GM21576 (cell line): ENCODE data around the gene SH3TC1.

ENCODE experiments used
- ATAC-seq: cut with Tn5 transposase; IDR thresholded peaks from one replicate; pipeline ENCODE4 v1.9.1; 2021; ENCODE audit warnings: mild to moderate bottlenecking, moderate library complexity; ENCODE audit not compliant: unreplicated experiment

Gene SH3TC1

GRCh38 chr4:8198906-8199593 lies at the start of gene SH3TC1:
Gene SH3TC1 (plus strand): TSS chr4:8199290. CDS start chr4:8205195, 5,905 bp downstream.
- ATAC-seq: peak; percentile 68

- no peak for ATAC-seq
Measured at GRCh38 chr4:8149664-8150063, 49.4 kb upstream of the SH3TC1 start.

- no peak for ATAC-seq
Measured at GRCh38 chr4:8150152-8151090, 48.7 kb upstream of the SH3TC1 start.

GRCh38 chr4:8151165-8151650 lies 47.9 kb upstream of the SH3TC1 start:
- no peak for ATAC-seq

- ATAC-seq: no peak
Measured at GRCh38 chr4:8152090-8152864, 46.8 kb upstream of the SH3TC1 start.

- ATAC-seq: no peak
Measured at GRCh38 chr4:8152865-8153257, 46.2 kb upstream of the SH3TC1 start.

GRCh38 chr4:8153441-8153840 lies 45.6 kb upstream of the SH3TC1 start:
- ATAC-seq: no peak

- ATAC-seq: no peak
Measured at GRCh38 chr4:8155048-8155447, 44.0 kb upstream of the SH3TC1 start.

GRCh38 chr4:8155660-8156421 lies 43.2 kb upstream of the SH3TC1 start:
- ATAC-seq: no peak

GRCh38 chr4:8156617-8157016 lies 42.5 kb upstream of the SH3TC1 start:
- no peak for ATAC-seq

- ATAC-seq: no peak
Measured at GRCh38 chr4:8157496-8157895, 41.6 kb upstream of the SH3TC1 start.

- no peak for ATAC-seq
Measured at GRCh38 chr4:8157944-8158709, 41.0 kb upstream of the SH3TC1 start.

- ATAC-seq: peak; percentile 97
Measured at GRCh38 chr4:8158710-8159536, 40.2 kb upstream of the SH3TC1 start, which contains the start of gene ABLIM2. Gene ABLIM2 (minus strand): TSS chr4:8158813. CDS start chr4:8158689, 124 bp downstream.

- no peak for ATAC-seq
Measured at GRCh38 chr4:8159537-8160232, 39.4 kb upstream of the SH3TC1 start.

GRCh38 chr4:8160233-8160560 lies 38.9 kb upstream of the SH3TC1 start:
- ATAC-seq: no peak

GRCh38 chr4:8160572-8160971 lies 38.5 kb upstream of the SH3TC1 start:
- ATAC-seq: no peak

GRCh38 chr4:8162625-8163024 lies 36.5 kb upstream of the SH3TC1 start:
- no peak for ATAC-seq

- no peak for ATAC-seq
Measured at GRCh38 chr4:8163026-8163425, 36.1 kb upstream of the SH3TC1 start.
